Rectal smooth muscle tissue (tissue), 1 donor: Measurements from ENCODE around the gene CYGB.

ENCODE experiments used
- H3K27ac ChIP-seq: one replicate; pipeline ENCODE4 v1.7.0; 2013; ENCODE audit warnings: low read depth, low read length, inconsistent platforms
- H3K27me3 ChIP-seq: one replicate; pipeline ENCODE4 v1.7.0; 2013; ENCODE audit warnings: low read length; ENCODE audit not compliant: control insufficient read depth, insufficient read depth
- H3K36me3 ChIP-seq: one replicate; pipeline ENCODE4 v1.7.0; 2013; ENCODE audit warnings: low read length; ENCODE audit not compliant: control insufficient read depth, insufficient read depth
- H3K4me1 ChIP-seq: one replicate; pipeline ENCODE4 v1.7.0; 2013; ENCODE audit warnings: low read length; ENCODE audit not compliant: control insufficient read depth, insufficient read depth
- H3K4me3 ChIP-seq: one replicate; pipeline ENCODE4 v1.7.0; 2013; ENCODE audit warnings: low read length
- H3K9ac ChIP-seq: one replicate; pipeline ENCODE4 v1.7.0; 2013; ENCODE audit warnings: low read length

The CYGB gene

DNA sequence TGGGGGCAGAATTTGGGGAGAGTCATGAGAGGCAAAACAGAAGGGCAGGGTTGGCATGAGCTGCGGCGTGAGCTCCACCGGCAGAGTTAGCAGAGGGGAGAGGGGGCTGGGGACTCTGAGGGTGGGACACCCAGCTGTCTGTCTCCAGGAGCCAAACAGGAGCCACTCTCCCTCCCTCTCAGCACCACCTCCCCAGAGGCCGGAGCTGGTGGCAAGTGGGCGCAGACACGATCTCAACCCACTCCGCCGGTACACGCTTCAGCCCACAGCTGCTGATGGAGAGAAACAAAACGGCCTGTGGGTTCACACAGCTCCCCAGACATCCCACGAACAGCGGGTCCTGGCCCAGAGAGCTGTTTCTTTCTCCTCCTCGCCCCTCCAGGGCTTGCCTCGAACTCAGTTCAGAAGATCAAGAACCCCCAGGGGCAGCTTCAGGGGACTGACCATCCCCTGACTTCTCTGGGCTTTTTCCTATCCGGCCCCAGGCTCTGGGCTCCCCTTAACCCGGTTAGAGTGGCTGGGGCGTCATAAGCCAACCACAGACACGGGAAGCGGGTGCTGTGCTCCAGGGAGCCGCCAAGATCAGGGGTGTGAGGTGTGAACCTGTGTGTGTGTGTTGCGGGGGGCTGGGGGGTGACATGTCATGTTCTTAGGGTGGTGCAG lies 43.9 kb downstream of the CYGB start:
- Histone ChIP-seq H3K9ac (no peak overlapping the region), H3K27ac (no peak overlapping the region), H3K27me3 (no peaks in the 10 kb centered on the region), H3K36me3 (no peaks in the 10 kb centered on the region), H3K4me1 (no peaks in the 10 kb centered on the region), H3K4me3 (peak overlapping the region; percentile 34)

DNA sequence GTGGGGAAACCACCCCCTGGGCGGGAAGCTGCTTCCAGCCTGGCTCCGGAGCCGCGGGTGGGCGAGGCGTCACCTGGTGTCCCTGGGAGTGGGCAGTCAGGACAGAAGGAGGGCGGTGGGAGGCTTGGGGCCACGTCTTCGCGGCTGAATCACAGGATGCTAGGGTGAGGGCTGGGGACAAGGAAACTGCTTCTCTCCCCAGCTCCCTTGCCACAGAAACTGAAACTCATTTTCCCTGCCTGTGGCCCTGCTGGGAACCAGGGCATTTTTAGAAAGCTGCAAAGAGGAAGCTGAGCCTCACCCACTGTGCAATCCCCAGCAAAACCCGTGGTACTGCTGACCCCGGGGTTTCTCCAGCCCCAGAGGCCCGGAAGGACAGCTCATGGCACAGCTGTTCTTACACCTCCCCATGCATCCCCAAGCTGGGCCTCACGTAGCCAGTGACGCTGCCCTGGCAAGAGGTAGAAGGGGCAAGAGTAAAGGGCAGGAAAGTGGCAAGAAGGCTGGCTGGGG lies 44.5 kb downstream of the CYGB start:
- peak overlapping the region; percentile 34 for H3K4me3 ChIP-seq
- no peaks in the 10 kb centered on the region for H3K4me1 ChIP-seq
- H3K36me3 ChIP-seq: no peaks in the 10 kb centered on the region
- H3K27ac ChIP-seq: peak overlapping the region; percentile 41
- no peaks in the 10 kb centered on the region for H3K27me3 ChIP-seq
- no peak overlapping the region for H3K9ac ChIP-seq

DNA sequence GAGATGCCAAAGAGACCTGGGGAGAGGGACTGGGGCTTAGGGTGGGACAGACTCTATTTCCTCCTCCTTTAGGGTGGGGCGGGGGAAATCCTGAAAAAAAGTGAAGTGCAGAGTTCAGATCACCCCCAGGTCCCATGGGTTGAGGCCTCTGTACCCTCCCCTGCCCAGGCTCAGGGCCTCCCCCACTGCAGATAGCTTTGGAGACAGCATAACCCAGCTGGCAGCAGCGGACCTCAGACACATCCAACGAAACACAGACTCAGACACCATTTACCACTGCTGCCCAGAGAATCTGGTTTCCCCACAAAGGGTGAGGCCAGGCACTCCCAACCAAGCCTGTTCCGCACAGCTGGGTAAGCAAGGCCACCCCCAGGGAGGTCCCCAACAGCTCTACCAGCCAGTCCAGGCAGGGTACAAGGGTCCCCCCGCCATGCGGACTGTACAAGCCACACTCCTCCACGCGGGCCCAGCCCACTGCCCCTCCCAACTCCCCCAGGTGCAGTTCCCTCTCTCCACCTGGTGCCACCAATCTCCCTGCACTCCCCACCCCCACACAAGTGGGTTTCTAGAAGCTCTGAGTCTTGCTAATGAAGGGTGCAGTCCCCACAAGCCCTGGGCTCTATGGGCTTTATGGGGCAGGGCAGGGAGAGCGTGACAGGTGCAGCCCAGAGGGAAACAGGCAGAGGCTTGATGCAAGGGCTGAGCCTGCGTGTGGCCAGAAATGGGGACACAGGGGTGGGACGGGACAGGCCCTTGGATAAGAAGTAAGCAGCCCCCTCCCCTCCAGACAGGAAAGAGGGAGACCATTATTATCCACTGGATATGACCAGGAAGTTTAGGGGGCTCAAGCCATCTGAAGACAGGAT lies 45.2 kb downstream of the CYGB start:
- Histone ChIP-seq H3K4me1 (no peaks in the 10 kb centered on the region), H3K27ac (peak overlapping the region; percentile 41), H3K27me3 (no peaks in the 10 kb centered on the region), H3K4me3 (peak overlapping the region; percentile 34), H3K36me3 (no peaks in the 10 kb centered on the region), H3K9ac (no peak overlapping the region)

- no peak overlapping the region for H3K9ac ChIP-seq
- H3K36me3 ChIP-seq: no peaks in the 10 kb centered on the region
- no peaks in the 10 kb centered on the region for H3K4me1 ChIP-seq
- H3K4me3 ChIP-seq: no peak overlapping the region
- no peaks in the 10 kb centered on the region for H3K27me3 ChIP-seq
- no peak overlapping the region for H3K27ac ChIP-seq
These were observed 46.0 kb downstream of the CYGB start for GRCh38 chr17:76491271-76492122.

DNA sequence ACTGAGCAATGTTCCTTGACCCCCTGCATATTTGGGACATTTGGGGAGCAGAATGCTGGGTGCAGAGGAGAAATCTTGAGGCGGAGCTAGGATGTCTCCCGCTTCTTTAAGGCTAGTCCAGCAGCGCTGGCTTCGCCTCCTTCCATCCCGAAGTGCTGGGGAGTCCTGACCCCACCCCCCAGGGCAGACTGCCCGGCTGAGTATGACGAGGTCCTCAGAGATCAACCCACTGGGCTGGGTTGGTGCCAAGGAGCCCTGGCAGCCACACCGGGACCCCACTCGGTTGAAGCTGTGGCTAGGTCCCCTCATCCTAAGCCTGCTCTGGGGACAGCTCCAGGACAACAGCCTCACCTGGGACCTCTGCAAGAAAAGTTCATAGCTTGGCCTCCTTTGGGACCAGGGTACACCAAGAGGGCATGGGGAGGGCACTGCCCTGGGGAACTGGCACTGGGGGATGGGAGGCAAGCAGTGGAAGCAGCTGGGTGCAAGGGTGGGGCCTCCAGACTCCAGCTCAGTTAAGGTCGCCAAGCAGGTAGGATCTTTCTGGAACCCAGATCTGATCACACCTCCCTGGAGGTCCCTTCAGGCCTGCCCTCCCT lies 47.3 kb downstream of the CYGB start:
- no peaks in the 10 kb centered on the region for H3K27me3 ChIP-seq
- no peak overlapping the region for H3K4me3 ChIP-seq
- H3K27ac ChIP-seq: no peak overlapping the region
- no peak overlapping the region for H3K9ac ChIP-seq
- H3K36me3 ChIP-seq: no peaks in the 10 kb centered on the region
- no peaks in the 10 kb centered on the region for H3K4me1 ChIP-seq

- no peak overlapping the region for H3K9ac ChIP-seq
- H3K4me1 ChIP-seq: no peaks in the 10 kb centered on the region
- no peaks in the 10 kb centered on the region for H3K36me3 ChIP-seq
- H3K27me3 ChIP-seq: no peaks in the 10 kb centered on the region
- no peak overlapping the region for H3K4me3 ChIP-seq
- no peak overlapping the region for H3K27ac ChIP-seq
These were observed 49.9 kb downstream of the CYGB start for GRCh38 chr17:76487451-76488192.

DNA sequence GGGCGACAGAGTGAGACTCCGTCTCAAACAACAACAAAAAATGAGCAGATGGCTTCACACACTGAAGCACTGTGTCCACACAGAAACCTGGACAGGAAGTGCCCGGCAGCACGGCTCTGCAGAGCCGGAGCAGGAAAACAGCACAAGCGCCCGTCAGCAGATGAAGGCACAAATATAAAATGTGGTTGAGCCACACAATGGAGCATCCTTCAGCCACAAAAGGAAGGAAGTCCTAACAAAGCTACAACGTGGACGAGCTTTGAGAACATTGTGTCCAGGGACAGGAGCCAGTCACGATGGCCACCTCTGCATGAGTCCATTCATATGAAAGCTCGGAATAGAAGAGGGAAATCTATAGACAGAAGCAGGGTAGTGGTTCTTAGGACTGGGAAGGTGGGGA lies 51.9 kb downstream of the CYGB start:
- no peaks in the 10 kb centered on the region for H3K4me1 ChIP-seq
- no peak overlapping the region for H3K27ac ChIP-seq
- H3K4me3 ChIP-seq: no peak overlapping the region
- H3K36me3 ChIP-seq: no peaks in the 10 kb centered on the region
- H3K9ac ChIP-seq: no peak overlapping the region
- no peaks in the 10 kb centered on the region for H3K27me3 ChIP-seq

DNA sequence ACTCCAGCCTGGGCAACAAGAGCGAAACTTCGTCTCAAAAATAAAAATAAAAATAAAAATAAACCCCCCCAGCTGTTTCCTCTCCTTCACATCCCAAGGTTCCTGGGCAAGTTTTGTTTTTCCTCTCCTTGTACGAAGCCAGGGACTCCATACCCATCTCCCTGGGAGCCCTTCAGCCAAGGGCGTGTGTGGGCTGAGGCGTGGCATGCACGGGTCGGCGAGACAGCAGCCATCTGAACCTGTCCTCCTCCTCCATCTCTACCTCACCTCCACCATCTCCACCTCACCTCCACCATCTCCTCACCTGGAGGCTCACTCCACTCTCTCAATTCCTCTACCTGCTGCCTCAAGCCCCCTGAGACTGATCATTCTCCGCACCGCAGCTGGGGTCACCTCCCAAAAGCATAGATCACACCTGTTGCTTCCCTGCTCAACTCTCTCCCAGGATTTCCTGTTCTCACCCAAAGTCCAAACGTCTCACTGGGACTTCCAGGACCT lies 53.2 kb downstream of the CYGB start:
- Histone ChIP-seq H3K27ac (no peak overlapping the region), H3K4me1 (no peaks in the 10 kb centered on the region), H3K4me3 (no peak overlapping the region), H3K27me3 (no peaks in the 10 kb centered on the region), H3K9ac (no peak overlapping the region), H3K36me3 (no peaks in the 10 kb centered on the region)

DNA sequence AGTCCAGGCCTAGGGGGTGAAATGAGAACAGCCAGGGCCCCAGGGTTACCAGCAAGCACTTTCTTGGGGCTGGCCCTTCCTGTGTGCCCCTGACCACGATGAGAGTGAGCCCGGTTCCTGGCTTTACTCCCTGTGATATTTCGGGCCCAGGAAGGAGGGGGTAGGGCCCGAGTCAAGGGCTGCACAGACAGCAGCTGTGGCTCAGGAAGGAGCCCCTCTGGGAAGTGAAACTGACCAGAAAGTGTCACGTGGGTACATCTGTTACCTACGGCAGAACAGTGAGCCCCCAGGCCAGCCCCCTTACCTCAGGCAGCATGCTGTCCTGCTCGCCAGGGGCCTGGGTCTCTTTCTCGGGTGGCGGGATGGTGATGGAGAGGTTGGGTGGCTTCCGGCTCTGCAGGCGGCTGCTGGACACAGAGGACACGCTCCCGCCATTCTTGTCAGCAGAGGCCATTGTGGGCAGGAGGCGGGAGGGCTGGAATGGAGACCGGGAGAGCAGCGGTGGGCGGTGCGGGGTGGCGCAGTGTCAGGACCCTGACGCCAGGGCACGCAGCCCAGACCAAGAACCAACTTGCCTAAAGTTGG lies 56.3 kb downstream of the CYGB start:
- no peaks in the 10 kb centered on the region for H3K36me3 ChIP-seq
- H3K27ac ChIP-seq: no peak overlapping the region
- H3K9ac ChIP-seq: no peak overlapping the region
- peak overlapping the region; percentile 8 for H3K4me3 ChIP-seq
- H3K27me3 ChIP-seq: no peaks in the 10 kb centered on the region
- H3K4me1 ChIP-seq: no peaks in the 10 kb centered on the region

DNA sequence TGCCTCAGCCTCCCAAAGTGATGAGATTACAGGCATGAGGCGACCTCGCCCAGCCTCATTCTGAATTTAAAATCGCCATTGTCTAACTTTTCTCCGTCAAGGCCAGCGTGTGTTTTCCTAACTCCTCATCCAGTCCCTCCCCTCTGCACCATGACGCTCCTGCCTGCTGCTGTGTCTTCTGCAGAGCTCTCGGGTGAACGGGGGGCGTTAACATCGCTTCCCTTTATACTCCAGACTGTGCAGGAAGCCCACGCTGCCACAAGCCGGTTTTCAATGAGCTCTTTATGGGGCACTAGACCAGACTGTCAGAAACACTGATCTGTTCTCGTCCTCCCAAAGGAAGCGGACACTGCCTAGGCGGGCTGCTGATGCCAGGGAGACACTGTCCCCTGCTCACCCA lies 56.9 kb downstream of the CYGB start:
- Histone ChIP-seq H3K4me3 (no peak overlapping the region), H3K27me3 (no peaks in the 10 kb centered on the region), H3K27ac (no peak overlapping the region), H3K9ac (no peak overlapping the region), H3K36me3 (no peaks in the 10 kb centered on the region), H3K4me1 (no peaks in the 10 kb centered on the region)

DNA sequence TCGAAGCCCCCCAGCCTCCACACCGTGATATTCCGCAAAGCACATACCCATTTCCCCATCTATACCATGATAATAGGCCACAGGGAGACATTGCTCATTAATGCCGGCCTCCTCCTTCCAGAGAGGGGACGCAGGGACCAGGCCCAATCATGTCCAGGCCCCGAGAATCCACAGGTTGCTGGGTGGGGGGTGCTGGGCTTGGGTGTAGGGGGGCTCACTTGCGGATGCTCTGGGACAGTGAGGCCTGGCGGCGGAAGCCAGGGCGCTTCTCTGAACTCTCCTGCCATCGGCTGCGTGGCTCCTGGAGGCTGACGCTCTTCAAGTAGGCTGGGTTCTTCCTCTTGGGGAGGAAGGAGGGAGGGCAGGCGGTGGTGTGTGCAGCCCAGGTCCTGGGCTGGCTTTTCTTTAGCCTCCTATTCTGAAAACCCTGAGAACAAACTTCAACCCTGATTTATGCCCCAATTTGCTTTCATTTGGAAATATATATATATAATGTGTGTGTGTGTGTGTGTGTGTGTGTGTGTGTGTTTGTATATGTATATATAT lies 57.9 kb downstream of the CYGB start:
- Histone ChIP-seq H3K36me3 (no peaks in the 10 kb centered on the region), H3K4me3 (no peak overlapping the region), H3K27me3 (no peaks in the 10 kb centered on the region), H3K27ac (no peak overlapping the region), H3K4me1 (no peaks in the 10 kb centered on the region), H3K9ac (no peak overlapping the region)
